OCI-LY1 (cell line): ENCODE data around the gene BACH2.
"Not testable (repeated sequence)": the region's sequence is repeated elsewhere in the genome, so short reads cannot be mapped to it uniquely, and the experiment has no call there.

Source experiments
- H2AFZ ChIP-seq: fragments of 200-600 bp; sonication (generic), shearing (Covaris generic); 2 replicates; pipeline ENCODE4 v1.6.0; 2014; ENCODE audit warnings: antibody characterized with exemption, mild to moderate bottlenecking, low read length
- H3F3A ChIP-seq: fragments of 200-600 bp; sonication (generic), shearing (Covaris generic); 2 replicates; pipeline ENCODE4 v1.6.0; 2014; ENCODE audit warnings: mild to moderate bottlenecking, antibody characterized with exemption, low read length, moderate library complexity; ENCODE audit not compliant: insufficient read depth
- H3K27ac ChIP-seq: fragments of 200-600 bp; sonication (generic); 2 replicates; pipeline ENCODE4 v1.5.1; 2014; ENCODE audit warnings: low read length, mixed run types, mild to moderate bottlenecking, low read depth; ENCODE audit not compliant: poor library complexity, severe bottlenecking
- H3K27me3 ChIP-seq: fragments of 200-600 bp; sonication (generic); 2 replicates; pipeline ENCODE4 v1.6.0; 2014; ENCODE audit warnings: antibody characterized with exemption, mild to moderate bottlenecking, low read length, moderate library complexity; ENCODE audit not compliant: insufficient read depth
- H3K36me3 ChIP-seq: fragments of 200-600 bp; sonication (generic); 2 replicates; pipeline ENCODE4 v1.6.1; 2014; ENCODE audit warnings: mild to moderate bottlenecking, antibody characterized with exemption, low read length, moderate library complexity, mixed read lengths; ENCODE audit not compliant: insufficient read depth
- H3K4me1 ChIP-seq: fragments of 200-600 bp; sonication (generic); 2 replicates; pipeline ENCODE4 v1.5.1; 2014; ENCODE audit warnings: mild to moderate bottlenecking, low read length, moderate library complexity; ENCODE audit not compliant: insufficient read depth, severe bottlenecking
- H3K4me2 ChIP-seq: fragments of 200-600 bp; sonication (generic), shearing (Covaris generic); 2 replicates; pipeline ENCODE4 v1.6.1; 2014; ENCODE audit warnings: low read length
- H3K4me3 ChIP-seq: fragments of 200-600 bp; sonication (generic); 2 replicates; pipeline ENCODE4 v1.5.1; 2014; ENCODE audit warnings: low read length, low read depth, mild to moderate bottlenecking, mixed read lengths; ENCODE audit not compliant: poor library complexity, severe bottlenecking
- H3K79me2 ChIP-seq: fragments of 200-600 bp; shearing (Covaris generic); 2 replicates; pipeline ENCODE4 v1.6.1; 2016; ENCODE audit warnings: mixed run types, low read length, mixed read lengths; ENCODE audit not compliant: insufficient read depth
- H3K9ac ChIP-seq: fragments of 200-600 bp; sonication (generic), shearing (Covaris generic); 2 replicates; pipeline ENCODE4 v1.6.1; 2014; ENCODE audit warnings: mild to moderate bottlenecking, low read length, mixed read lengths
- H3K9me2 ChIP-seq: fragments of 200-600 bp; sonication (generic), shearing (Covaris generic); 2 replicates; pipeline ENCODE4 v1.6.1; 2014; ENCODE audit warnings: low read depth, mild to moderate bottlenecking, low read length, mixed read lengths
- H3K9me3 ChIP-seq: fragments of 200-600 bp; shearing (Covaris generic); 2 replicates; pipeline ENCODE4 v1.6.1; 2014; ENCODE audit warnings: low read length, mixed read lengths
- H4K20me1 ChIP-seq: fragments of 200-600 bp; sonication (generic), shearing (Covaris generic); 2 replicates; pipeline ENCODE4 v1.6.0; 2016; ENCODE audit warnings: mild to moderate bottlenecking, low read length; ENCODE audit not compliant: insufficient read depth
- CTCF ChIP-seq: fragments of 200-600 bp; sonication (generic), shearing (Covaris generic); IDR thresholded peaks from 2 replicates; pipeline ENCODE4 v1.5.1; 2017; ENCODE audit warnings: mild to moderate bottlenecking, antibody characterized with exemption, low read length, moderate library complexity, mixed read lengths
- EZH2 ChIP-seq: fragments of 200-600 bp; sonication (generic), shearing (Covaris generic); IDR thresholded peaks from 2 replicates; pipeline ENCODE4 v1.8.0; 2017; ENCODE audit warnings: borderline replicate concordance, mixed run types, mild to moderate bottlenecking, antibody characterized with exemption, low read length, moderate library complexity, mixed read lengths

Gene BACH2

DNA sequence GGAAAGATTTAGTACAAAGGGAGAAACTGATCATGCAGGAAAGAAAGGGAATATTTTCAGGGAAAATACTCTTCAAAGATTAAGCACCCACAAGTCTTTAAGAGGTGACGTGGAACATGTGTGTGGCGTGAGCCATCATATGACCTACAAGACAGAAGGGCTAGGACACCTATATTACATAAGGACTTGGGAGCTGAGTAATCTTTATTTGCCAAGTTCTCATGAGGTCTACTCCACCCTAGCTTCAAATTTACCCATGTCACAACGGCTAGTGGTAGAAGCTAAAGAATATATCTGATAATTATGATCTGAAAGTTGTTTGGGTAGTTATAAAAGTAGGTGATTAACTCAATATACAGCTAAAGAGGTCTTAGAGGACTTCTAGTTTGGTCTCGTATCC lies 234.6 kb downstream of the BACH2 start:
- Histone ChIP-seq H4K20me1 (no peaks in the 10 kb centered on the region), H2AFZ (no peak overlapping the region), H3K4me2 (no peak overlapping the region), H3K79me2 (peaks cover 63% of the 10 kb centered on the region), H3K4me1 (no peaks in the 10 kb centered on the region), H3K27me3 (no peaks in the 10 kb centered on the region), H3K9ac (no peak overlapping the region), H3K27ac (no peak overlapping the region), H3K9me2 (no peaks in the 10 kb centered on the region), H3F3A (no peaks in the 10 kb centered on the region), H3K9me3 (peaks cover 2% of the 10 kb centered on the region; the same call in 1 of the 2 replicates), H3K36me3 (peaks cover 72% of the 10 kb centered on the region), H3K4me3 (no peak overlapping the region)
- TF ChIP-seq CTCF (no peak), EZH2 (no peak)

DNA sequence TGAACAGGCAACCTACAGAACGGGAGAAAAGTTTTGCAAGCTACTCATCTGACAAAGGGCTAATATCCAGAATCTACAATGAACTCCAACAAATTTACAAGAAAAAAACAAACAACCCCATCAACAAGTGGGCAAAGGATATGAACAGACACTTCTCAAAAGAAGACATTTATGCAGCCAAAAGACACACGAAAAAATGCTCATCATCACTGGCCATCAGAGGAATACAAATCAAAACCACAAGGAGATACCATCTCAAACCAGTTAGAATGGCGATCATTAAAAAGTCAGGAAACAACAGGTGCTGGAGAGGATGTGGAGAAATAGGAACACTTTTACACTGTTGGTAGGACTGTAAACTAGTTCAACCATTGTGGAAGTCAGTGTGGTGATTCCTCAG lies 237.5 kb downstream of the BACH2 start:
- H2AFZ ChIP-seq, H3K4me3 ChIP-seq, H3K9me3 ChIP-seq, H4K20me1 ChIP-seq, H3F3A ChIP-seq, H3K4me2 ChIP-seq, H3K27me3 ChIP-seq, H3K27ac ChIP-seq, H3K4me1 ChIP-seq, H3K9ac ChIP-seq, H3K9me2 ChIP-seq: not testable (repeated sequence)
- Histone ChIP-seq H3K79me2 (peaks cover 44% of the 10 kb centered on the region), H3K36me3 (peaks cover 54% of the 10 kb centered on the region)

DNA sequence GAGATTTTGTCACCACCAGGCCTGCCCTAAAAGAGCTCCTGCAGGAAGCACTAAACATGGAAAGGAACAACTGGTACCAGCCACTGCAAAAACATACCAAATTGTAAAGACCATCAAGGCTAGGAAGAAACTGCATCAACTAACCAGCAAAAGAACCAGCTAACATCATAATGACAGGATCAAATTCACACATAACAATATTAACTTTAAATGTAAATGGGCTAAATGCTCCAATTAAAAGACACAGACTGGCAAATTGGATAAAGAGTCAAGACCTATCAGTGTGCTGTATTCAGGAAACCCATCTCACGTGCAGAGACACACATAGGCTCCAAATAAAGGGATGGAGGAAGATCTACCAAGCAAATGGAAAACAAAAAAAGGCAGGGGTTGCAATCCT lies 240.7 kb downstream of the BACH2 start:
- H3K9ac ChIP-seq, result not testable (repeated sequence)

DNA sequence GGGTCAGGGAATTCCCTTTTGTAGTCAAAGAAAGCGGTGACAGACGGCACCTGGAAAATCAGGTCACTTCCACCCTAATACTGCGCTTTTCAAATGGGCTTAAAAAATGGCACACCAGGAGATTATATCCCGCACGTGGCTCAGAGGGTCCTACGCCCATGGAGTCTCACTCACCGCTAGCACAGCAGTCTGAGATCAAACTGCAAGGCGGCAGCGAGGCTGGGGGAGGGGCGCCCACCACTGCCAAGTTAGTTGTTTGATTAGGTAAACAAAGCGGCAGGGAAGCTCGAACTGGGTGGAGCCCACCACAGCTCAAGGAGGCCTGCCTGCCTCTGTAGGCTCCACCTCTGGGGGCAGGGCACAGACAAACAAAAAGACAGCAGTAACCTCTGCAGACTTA lies 242.4 kb downstream of the BACH2 start:
- not testable (repeated sequence) for H3K4me2 ChIP-seq, H4K20me1 ChIP-seq, H3K4me3 ChIP-seq, H3K9me2 ChIP-seq, H3K9ac ChIP-seq, H2AFZ ChIP-seq, H3K9me3 ChIP-seq, H3F3A ChIP-seq, H3K27ac ChIP-seq, H3K4me1 ChIP-seq, H3K27me3 ChIP-seq
- Histone ChIP-seq H3K79me2 (peaks cover 19% of the 10 kb centered on the region), H3K36me3 (peaks cover 41% of the 10 kb centered on the region)

More for the DNA sequence above, 240.7 kb downstream of the BACH2 start:
- peaks cover 26% of the 10 kb centered on the region for H3K79me2 ChIP-seq
- not testable (repeated sequence) for H3K4me1 ChIP-seq, H3F3A ChIP-seq, H3K27me3 ChIP-seq, H3K9me3 ChIP-seq, H3K9me2 ChIP-seq, H3K27ac ChIP-seq, H3K4me2 ChIP-seq, H4K20me1 ChIP-seq, H2AFZ ChIP-seq, H3K4me3 ChIP-seq
- H3K36me3 ChIP-seq, result peaks cover 40% of the 10 kb centered on the region

- no peak overlapping the region for H2AFZ ChIP-seq
- no peaks in the 10 kb centered on the region for H3K27me3 ChIP-seq
- peaks cover 47% of the 10 kb centered on the region for H3K36me3 ChIP-seq
- peaks cover 19% of the 10 kb centered on the region for H3K79me2 ChIP-seq
- H3K4me3 ChIP-seq, result no peak overlapping the region
- no peak overlapping the region for H3K27ac ChIP-seq
- no peaks in the 10 kb centered on the region for H3K9me3 ChIP-seq
- H3F3A ChIP-seq, result no peaks in the 10 kb centered on the region
- no peak for TF ChIP-seq EZH2
- TF ChIP-seq CTCF, result no peak
- H3K4me1 ChIP-seq, result no peaks in the 10 kb centered on the region
- no peak overlapping the region for H3K4me2 ChIP-seq
- no peaks in the 10 kb centered on the region for H4K20me1 ChIP-seq
- no peaks in the 10 kb centered on the region for H3K9me2 ChIP-seq
- H3K9ac ChIP-seq, result no peak overlapping the region
Measured at GRCh38 chr6:90053614-90054013, 243.0 kb downstream of the BACH2 start.
